Cardiac fibroblast (primary cell): ENCODE measurements around the gene ATP7B.

Experiments used
- DNase-seq, 2 donors: peaks; one replicate each; pipeline versions ENCODE4 v3.0.0 to v3.0.0-alpha.2; 2010; ENCODE audit warnings: low read depth in 2 of 2
- H3K4me3 ChIP-seq, 2 donors: replicated peaks in 1 of 2; 1 replicate in 1 of 2; 2 replicates in 1 of 2; pipeline ENCODE4 v1.5.1; 2011; ENCODE audit warnings: low read depth in 2 of 2, low read length in 2 of 2, mild to moderate bottlenecking in 2 of 2, moderate library complexity in 1 of 2
- TF ChIP-seq, protein P1 (sequence below): IDR thresholded peaks from one replicate; pipeline ENCODE4 v1.5.1; 2011; ENCODE audit warnings: low read depth, mild to moderate bottlenecking, low read length, inconsistent platforms

The ATP7B gene

DNA sequence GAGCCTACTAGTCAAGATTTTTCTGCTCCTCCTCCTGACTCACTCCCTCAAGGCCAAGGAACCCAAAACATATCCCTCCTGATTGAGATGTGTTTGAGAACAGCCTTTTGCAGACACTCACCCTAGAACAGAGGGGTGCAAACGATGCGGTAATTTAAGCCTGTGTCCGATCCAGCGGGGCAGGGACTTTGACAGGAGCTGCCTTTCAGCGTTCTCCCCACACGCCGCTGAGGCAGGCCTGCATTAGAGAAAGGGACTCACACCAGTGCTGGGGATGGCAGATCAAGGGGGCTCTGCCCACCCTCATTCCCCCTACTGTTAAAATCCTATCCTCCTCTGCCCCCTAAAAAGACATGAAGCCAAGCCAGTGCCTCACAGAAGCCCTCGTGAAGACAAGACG lies 79.0 kb downstream of the ATP7B start:
- H3K4me3 ChIP-seq, result no peak overlapping the region
- TF ChIP-seq, protein P1, sequence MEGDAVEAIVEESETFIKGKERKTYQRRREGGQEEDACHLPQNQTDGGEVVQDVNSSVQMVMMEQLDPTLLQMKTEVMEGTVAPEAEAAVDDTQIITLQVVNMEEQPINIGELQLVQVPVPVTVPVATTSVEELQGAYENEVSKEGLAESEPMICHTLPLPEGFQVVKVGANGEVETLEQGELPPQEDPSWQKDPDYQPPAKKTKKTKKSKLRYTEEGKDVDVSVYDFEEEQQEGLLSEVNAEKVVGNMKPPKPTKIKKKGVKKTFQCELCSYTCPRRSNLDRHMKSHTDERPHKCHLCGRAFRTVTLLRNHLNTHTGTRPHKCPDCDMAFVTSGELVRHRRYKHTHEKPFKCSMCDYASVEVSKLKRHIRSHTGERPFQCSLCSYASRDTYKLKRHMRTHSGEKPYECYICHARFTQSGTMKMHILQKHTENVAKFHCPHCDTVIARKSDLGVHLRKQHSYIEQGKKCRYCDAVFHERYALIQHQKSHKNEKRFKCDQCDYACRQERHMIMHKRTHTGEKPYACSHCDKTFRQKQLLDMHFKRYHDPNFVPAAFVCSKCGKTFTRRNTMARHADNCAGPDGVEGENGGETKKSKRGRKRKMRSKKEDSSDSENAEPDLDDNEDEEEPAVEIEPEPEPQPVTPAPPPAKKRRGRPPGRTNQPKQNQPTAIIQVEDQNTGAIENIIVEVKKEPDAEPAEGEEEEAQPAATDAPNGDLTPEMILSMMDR, result no peak
- DNase-seq, result no peak

- no peak overlapping the region for H3K4me3 ChIP-seq
- TF ChIP-seq, protein P1, result no peak
- DNase-seq, result no peak
These were observed 79.6 kb downstream of the ATP7B start for GRCh38 chr13:51931606-51932005.

DNA sequence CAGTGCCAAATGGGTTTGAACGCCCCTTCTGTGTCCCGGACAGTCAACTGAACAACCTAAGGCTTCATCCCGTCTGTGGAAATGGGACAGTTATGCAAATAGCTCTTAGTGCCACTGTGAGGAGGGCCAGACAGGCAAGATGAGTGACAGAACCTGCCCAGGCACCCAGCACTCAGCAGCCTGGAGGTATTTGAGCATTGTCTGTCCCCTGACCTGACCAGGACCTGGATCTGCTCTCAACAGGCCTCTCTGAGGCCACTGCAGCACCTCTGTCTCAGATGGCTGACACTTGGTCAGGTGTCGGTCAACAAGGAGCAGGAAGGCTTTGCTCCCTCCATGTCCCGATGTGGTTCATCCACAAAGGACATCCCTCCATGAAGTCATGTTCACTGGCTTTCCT lies 81.6 kb downstream of the ATP7B start:
- DNase-seq, result no peak
- H3K4me3 ChIP-seq, result no peak overlapping the region
- TF ChIP-seq, protein P1, result no peak

- H3K4me3 ChIP-seq, result no peak overlapping the region
- DNase-seq, result no peak
- TF ChIP-seq, protein P1, result no peak
These were observed 83.0 kb downstream of the ATP7B start for GRCh38 chr13:51928231-51928630.

GRCh38 chr13:51927129-51927528 lies 84.1 kb downstream of the ATP7B start:
- H3K4me3 ChIP-seq, result no peak overlapping the region
- DNase-seq, result no peak
- TF ChIP-seq, protein P1, result no peak

- TF ChIP-seq, protein P1, result no peak
- no peak for DNase-seq
- no peak overlapping the region for H3K4me3 ChIP-seq
These were observed 84.7 kb downstream of the ATP7B start for GRCh38 chr13:51926528-51926885.

GRCh38 chr13:51925865-51926527 lies 85.3 kb downstream of the ATP7B start:
- TF ChIP-seq, protein P1, result no peak
- H3K4me3 ChIP-seq, result no peak overlapping the region
- no peak for DNase-seq
